Esophagus muscularis mucosa (tissue), 4 donors: ENCODE results near the gene ATXN2.

Source experiments
- CTCF ChIP-seq, 3 experiments: fragments of 200-600 bp in 2 of 3; fragments of 450-650 bp in 1 of 3; sonication (generic) in 2 of 3; IDR thresholded peaks; one replicate each; pipeline ENCODE4 v1.5.1; 2017 to 2019; ENCODE audit warnings: antibody characterized with exemption in 3 of 3, mild to moderate bottlenecking in 2 of 3, moderate library complexity in 1 of 3
- EP300 ChIP-seq: sonication (generic); formaldehyde crosslinking; IDR thresholded peaks from one replicate; pipeline ENCODE4 v1.6.1; 2017; ENCODE audit warnings: antibody characterized with exemption
- POLR2A ChIP-seq: fragments of 450-650 bp; IDR thresholded peaks from one replicate; pipeline ENCODE4 v1.6.1; 2017; ENCODE audit warnings: antibody characterized with exemption, moderate library complexity, mild to moderate bottlenecking, low read depth
- POLR2AphosphoS5 ChIP-seq, 2 donors: sonication (generic); formaldehyde crosslinking; IDR thresholded peaks; one replicate each; pipeline ENCODE4 v1.6.1; 2017; ENCODE audit warnings: antibody characterized with exemption in 2 of 2

DNA sequence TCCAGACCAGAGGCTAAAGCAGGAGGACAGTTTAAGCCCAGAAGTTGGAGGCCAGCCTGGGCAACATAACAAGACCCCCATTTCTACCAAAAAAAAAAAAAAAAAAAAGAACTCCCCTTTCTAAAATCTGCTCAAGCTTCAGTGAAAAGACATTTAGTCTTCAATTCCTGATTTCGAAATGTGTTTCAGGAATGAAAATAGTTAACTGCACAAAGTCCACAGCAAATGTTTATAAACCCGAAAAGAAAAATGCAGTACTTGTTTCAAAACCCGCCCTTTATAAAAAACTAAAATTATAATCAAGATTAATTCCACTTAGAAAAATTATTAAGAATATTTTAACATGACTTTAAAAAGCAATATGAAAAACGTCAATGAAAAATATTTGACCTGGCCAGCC, 12.1 kb downstream of the ATXN2 start:
- TF ChIP-seq POLR2A (no peak), EP300 (no peak), POLR2AphosphoS5 (IDR thresholded peaks at IDR 0.05) (no peak), CTCF (IDR thresholded peaks at IDR 0.05) (no peak)
